A549 (cell line): ENCODE data around the gene GSTCD. TPM values are rescaled to one million over a fixed set of nuclear protein-coding genes. Genes with fewer than 3 reads are reported as not detected.

Experiments used
- ATAC-seq, 2 experiments: fragments of 200-7000 bp in 1 of 2; fragments of >200 bp in 1 of 2; cut with Nextera tagmentation in 1 of 2; cut with Tn5 transposase in 1 of 2; 3 replicates each; pipeline versions ENCODE4 v1.8.0 to v1.9.1; 2018 to 2020; ENCODE audit warnings: mild to moderate bottlenecking in 1 of 2, moderate library complexity in 1 of 2
- CTCF ChIA-PET: fragments of 300-600 bp; sonication (Branson Sonifier 250); formaldehyde crosslinking; extraction: SDS; loops from one replicate; lab custom pipeline; 2021; ENCODE audit warnings: antibody characterized with exemption, inconsistent platforms; lab: Yijun Ruan, JAX
- POLR2A ChIA-PET: fragments of 350-600 bp; formaldehyde crosslinking; extraction: SDS; loops from one replicate; lab custom pipeline; 2021; ENCODE audit warnings: antibody characterized with exemption, inconsistent platforms; lab: Yijun Ruan, JAX
- DNase-seq, 2 experiments: peaks; one replicate each; pipeline versions ENCODE4 v3.0.0 to v3.0.0-alpha.2; 2011 to 2016; ENCODE audit warnings: low read depth in 1 of 2, low spot score in 1 of 2
- FAIRE-seq: peaks from 2 replicates; lab custom pipeline; 2011; peaks lifted over from hg19 to GRCh38; lab: Jason Lieb, UNC
- H3K27ac ChIP-seq, 2 experiments: fragments of >200 bp; sonication (Bioruptor Twin); formaldehyde crosslinking; 3 replicates each; pipeline ENCODE4 v1.5.1; 2016 to 2017
- H3K4me1 ChIP-seq: fragments of >200 bp; sonication (Bioruptor Twin); formaldehyde crosslinking; 3 replicates; pipeline ENCODE4 v1.6.1; 2016
- H3K4me2 ChIP-seq: fragments of >200 bp; sonication (Bioruptor Twin); formaldehyde crosslinking; 3 replicates; pipeline ENCODE4 v1.6.1; 2016
- H3K4me3 ChIP-seq: fragments of >200 bp; sonication (Bioruptor Twin); formaldehyde crosslinking; 3 replicates; pipeline ENCODE4 v1.5.1; 2016
- H3K9me3 ChIP-seq: fragments of >200 bp; sonication (Bioruptor Twin); formaldehyde crosslinking; 3 replicates; pipeline ENCODE4 v1.6.1; 2016
- ATOH8 ChIP-seq: fragments of 250-450 bp; sonication (Bioruptor Pico); IDR thresholded peaks from 2 replicates; pipeline ENCODE4 v1.5.0; 2020; ENCODE audit warnings: low read depth, mild to moderate bottlenecking, moderate library complexity
- BHLHE40 ChIP-seq: IDR thresholded peaks from 2 replicates; pipeline ENCODE4 v1.6.1; 2012; ENCODE audit warnings: low read depth, low read length, inconsistent platforms
- CBX8 ChIP-seq: fragments of 200-600 bp; sonication (generic); IDR thresholded peaks from 2 replicates; pipeline ENCODE4 v1.6.1; 2016
- CHD2 ChIP-seq: fragments of 150-350 bp; IDR thresholded peaks from 2 replicates; pipeline ENCODE4 v1.6.1; 2014; ENCODE audit warnings: low read length; ENCODE audit not compliant: partially characterized antibody
- EP300 ChIP-seq, 2 experiments: fragments of >200 bp; sonication (Bioruptor Twin); formaldehyde crosslinking; IDR thresholded peaks; 2 replicates in 1 of 2; 3 replicates in 1 of 2; pipeline ENCODE4 v1.6.1; 2016 to 2017
- ESRRA ChIP-seq: fragments of 150-350 bp; IDR thresholded peaks from 2 replicates; pipeline ENCODE4 v1.6.1; 2014; ENCODE audit warnings: mild to moderate bottlenecking, low read length, borderline replicate concordance
- FOSB ChIP-seq: fragments of 250-450 bp; sonication (Bioruptor Pico); IDR thresholded peaks from 2 replicates; pipeline ENCODE4 v1.5.0; 2020; ENCODE audit warnings: mild to moderate bottlenecking, moderate library complexity
- HEYL ChIP-seq: fragments of 250-450 bp; sonication (Bioruptor Pico); IDR thresholded peaks from 2 replicates; pipeline ENCODE4 v1.8.0; 2021; ENCODE audit warnings: mild to moderate bottlenecking, moderate library complexity
- HOXA7 ChIP-seq: fragments of 250-450 bp; sonication (Bioruptor Pico); IDR thresholded peaks from 2 replicates; pipeline ENCODE4 v1.5.0; 2020; ENCODE audit warnings: mild to moderate bottlenecking, moderate library complexity
- KDM1A ChIP-seq: fragments of 200-600 bp; sonication (generic); IDR thresholded peaks from 2 replicates; pipeline ENCODE4 v1.6.1; 2016; ENCODE audit warnings: low read depth, mild to moderate bottlenecking
- MAX ChIP-seq: IDR thresholded peaks from 2 replicates; pipeline ENCODE4 v1.6.1; 2012
- POLR2A ChIP-seq: IDR thresholded peaks from 2 replicates; pipeline ENCODE4 v1.6.1; 2012; ENCODE audit warnings: mild to moderate bottlenecking, low read length
- RAD21 ChIP-seq, 2 experiments: fragments of >200 bp in 1 of 2; sonication (Bioruptor Twin) in 1 of 2; formaldehyde crosslinking in 1 of 2; IDR thresholded peaks in 1 of 2; conservative IDR thresholded peaks in 1 of 2; 2 replicates in 1 of 2; 3 replicates in 1 of 2; pipeline ENCODE4 v1.6.1; 2012 to 2018; ENCODE audit warnings: inconsistent platforms in 1 of 2
- SMC3 ChIP-seq: fragments of >200 bp; sonication (Bioruptor Twin); formaldehyde crosslinking; IDR thresholded peaks from 3 replicates; pipeline ENCODE4 v1.6.1; 2018; ENCODE audit warnings: inconsistent platforms
- SREBF2 ChIP-seq: fragments of 450-650 bp; IDR thresholded peaks from 2 replicates; pipeline ENCODE4 v1.6.1; 2014; ENCODE audit warnings: mild to moderate bottlenecking, moderate library complexity
- USF2 ChIP-seq: fragments of 450-650 bp; IDR thresholded peaks from 2 replicates; pipeline ENCODE4 v1.6.1; 2014; ENCODE audit warnings: antibody characterized with exemption
- ZFP36 ChIP-seq: fragments of 450-650 bp; IDR thresholded peaks from 2 replicates; pipeline ENCODE4 v1.6.1; 2014; ENCODE audit warnings: borderline replicate concordance; ENCODE audit not compliant: partially characterized antibody
- ZSCAN20 ChIP-seq: fragments of 250-450 bp; sonication (Bioruptor Pico); IDR thresholded peaks from 2 replicates; pipeline ENCODE4 v1.8.0; 2022; ENCODE audit warnings: mild to moderate bottlenecking, moderate library complexity
- WGBS: methylation state at CpG from one replicate; pipeline ENCODE4 v1.1.6; 2017; ENCODE audit errors: missing lambda C conversion rate; 5-methylcytosine and 5-hydroxymethylcytosine counted together
- polyA plus RNA-seq, 4 experiments: library from polyadenylated mRNA; depleted of rRNA in 3 of 4; stranded (reverse); fragments of >200 nt; fragmentation: RNase III in 1 of 4; extraction: RNeasy Plus Mini Kit Qiagen cat#74134 plus additional on column Dnase treatment in 1 of 4; gene quantifications; 2 replicates in 3 of 4; 3 replicates in 1 of 4; pipeline ENCODE4 v1.2.3, GENCODE V29; 2011 to 2017
- TF ChIP-seq, protein P1 (sequence below): fragments of 200-600 bp; sonication (generic); IDR thresholded peaks from 2 replicates; pipeline ENCODE4 v1.6.1; 2016; ENCODE audit warnings: antibody characterized with exemption, mild to moderate bottlenecking, moderate library complexity

GSTCD gene
- polyA plus RNA-seq, 2 of the 4 experiments (the other 2 are of a cell fraction): 10.0 to 28.7 TPM

DNA sequence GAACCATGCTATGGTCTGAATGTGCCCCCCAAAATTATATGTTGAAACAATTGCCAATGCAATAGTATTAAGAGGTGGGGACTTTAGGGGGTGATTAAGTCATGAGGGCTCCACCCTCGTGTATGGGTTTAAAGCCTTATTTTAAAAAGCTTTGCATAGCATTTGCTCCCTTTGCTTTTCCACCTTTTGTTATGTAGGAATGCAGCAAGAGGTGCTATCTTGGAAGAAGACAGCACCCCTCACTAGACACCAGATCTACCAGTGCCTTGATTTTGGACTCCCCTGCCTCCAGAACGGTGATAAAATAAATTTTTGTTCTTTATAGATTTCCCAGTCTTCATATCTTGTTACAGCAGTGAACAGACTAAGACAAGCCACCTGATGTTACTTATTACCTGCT lies 163.4 kb downstream of the GSTCD start:
- Histone ChIP-seq H3K4me2 (no peak overlapping the region), H3K4me3 (no peak overlapping the region), H3K9me3 (no peaks in the 10 kb centered on the region), H3K4me1 (no peaks in the 10 kb centered on the region), H3K27ac (no peak overlapping the region)
- CTCF ChIA-PET: no interaction called here
- TF ChIP-seq FOSB (CRISPR knock-in tag) (no peak), USF2 (no peak), SREBF2 (no peak), CHD2 (no peak), ESRRA (no peak), RAD21 (conservative IDR thresholded peaks at IDR 0.05 in 1 of 2, IDR thresholded peaks at IDR 0.05 in 1 of 2) (no peak), HEYL (CRISPR knock-in tag) (no peak), HOXA7 (CRISPR knock-in tag) (no peak), CBX8 (no peak), SMC3 (no peak)
- no peak for ATAC-seq
- FAIRE-seq: no peak
- 2% methylated on average over 2 of the region's 2 CpGs for WGBS
- DNase-seq: no peak
- POLR2A ChIA-PET: no interaction called here

GRCh38 chr4:105875233-105875632 lies 166.6 kb downstream of the GSTCD start:
- ATAC-seq: no peak
- CTCF ChIA-PET: no interaction called here

DNA sequence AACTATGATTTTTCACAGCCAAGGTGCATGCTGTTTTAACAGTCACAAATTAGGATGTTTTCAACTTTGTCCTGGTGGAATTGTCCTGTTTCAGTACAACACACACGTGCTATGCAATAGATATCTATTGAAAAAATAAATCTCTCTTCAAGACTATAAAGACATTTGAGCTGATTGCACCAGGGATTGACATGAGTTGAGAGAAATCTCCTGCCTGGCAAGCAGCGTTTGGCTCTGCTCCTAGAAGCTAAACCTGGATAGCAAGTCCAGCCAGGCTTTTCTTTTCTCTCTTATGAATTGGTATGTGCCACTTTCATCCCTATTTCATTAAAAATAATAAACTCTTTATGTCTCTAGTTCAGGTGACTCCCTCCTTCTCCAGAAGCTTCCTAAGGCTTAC lies 170.1 kb downstream of the GSTCD start:
- H3K4me2 ChIP-seq: no peak overlapping the region
- ChIA-PET POLR2A (no interaction called here), CTCF (no interaction called here)
- H3K4me1 ChIP-seq: no peaks in the 10 kb centered on the region
- H3K27ac ChIP-seq: no peak overlapping the region
- no peak overlapping the region for H3K4me3 ChIP-seq
- no peak for TF ChIP-seq ATOH8 (CRISPR knock-in tag)
- TF ChIP-seq, protein P1, sequence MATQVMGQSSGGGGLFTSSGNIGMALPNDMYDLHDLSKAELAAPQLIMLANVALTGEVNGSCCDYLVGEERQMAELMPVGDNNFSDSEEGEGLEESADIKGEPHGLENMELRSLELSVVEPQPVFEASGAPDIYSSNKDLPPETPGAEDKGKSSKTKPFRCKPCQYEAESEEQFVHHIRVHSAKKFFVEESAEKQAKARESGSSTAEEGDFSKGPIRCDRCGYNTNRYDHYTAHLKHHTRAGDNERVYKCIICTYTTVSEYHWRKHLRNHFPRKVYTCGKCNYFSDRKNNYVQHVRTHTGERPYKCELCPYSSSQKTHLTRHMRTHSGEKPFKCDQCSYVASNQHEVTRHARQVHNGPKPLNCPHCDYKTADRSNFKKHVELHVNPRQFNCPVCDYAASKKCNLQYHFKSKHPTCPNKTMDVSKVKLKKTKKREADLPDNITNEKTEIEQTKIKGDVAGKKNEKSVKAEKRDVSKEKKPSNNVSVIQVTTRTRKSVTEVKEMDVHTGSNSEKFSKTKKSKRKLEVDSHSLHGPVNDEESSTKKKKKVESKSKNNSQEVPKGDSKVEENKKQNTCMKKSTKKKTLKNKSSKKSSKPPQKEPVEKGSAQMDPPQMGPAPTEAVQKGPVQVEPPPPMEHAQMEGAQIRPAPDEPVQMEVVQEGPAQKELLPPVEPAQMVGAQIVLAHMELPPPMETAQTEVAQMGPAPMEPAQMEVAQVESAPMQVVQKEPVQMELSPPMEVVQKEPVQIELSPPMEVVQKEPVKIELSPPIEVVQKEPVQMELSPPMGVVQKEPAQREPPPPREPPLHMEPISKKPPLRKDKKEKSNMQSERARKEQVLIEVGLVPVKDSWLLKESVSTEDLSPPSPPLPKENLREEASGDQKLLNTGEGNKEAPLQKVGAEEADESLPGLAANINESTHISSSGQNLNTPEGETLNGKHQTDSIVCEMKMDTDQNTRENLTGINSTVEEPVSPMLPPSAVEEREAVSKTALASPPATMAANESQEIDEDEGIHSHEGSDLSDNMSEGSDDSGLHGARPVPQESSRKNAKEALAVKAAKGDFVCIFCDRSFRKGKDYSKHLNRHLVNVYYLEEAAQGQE: no peak
- TF ChIP-seq ZSCAN20 (CRISPR knock-in tag): no peak
- TF ChIP-seq KDM1A: no peak
- no peak for TF ChIP-seq ZFP36
- no peak for TF ChIP-seq MAX
- 10% methylated on average over 2 of the region's 2 CpGs for WGBS
- H3K9me3 ChIP-seq: no peaks in the 10 kb centered on the region
- no peak for FAIRE-seq
- no peak for DNase-seq
- ATAC-seq: no peak

More at GRCh38 chr4:105875233-105875632, 166.6 kb downstream of the GSTCD start:
- POLR2A ChIA-PET: no interaction called here
- FAIRE-seq (no peak), DNase-seq (no peak)
- Histone ChIP-seq H3K4me2 (no peak overlapping the region), H3K27ac (no peak overlapping the region), H3K4me3 (no peak overlapping the region), H3K4me1 (no peaks in the 10 kb centered on the region), H3K9me3 (no peaks in the 10 kb centered on the region)
- TF ChIP-seq BHLHE40 (no peak), KDM1A (no peak), EP300 (IDR thresholded peaks at IDR 0.05) (no peak), POLR2A (no peak)
